IMR-90 (cell line): ENCODE results near the gene C17orf67. TPM values are rescaled to one million over a fixed set of nuclear protein-coding genes. Genes with fewer than 3 reads are reported as not detected.

ENCODE experiments used
- ATAC-seq: fragments of 200-7000 bp; cut with Tn5 transposase; 2 replicates; pipeline ENCODE4 v1.9.1; 2020; ENCODE audit warnings: low read depth, mild to moderate bottlenecking, moderate library complexity
- BruUV-seq: library from RNA; stranded (reverse); fragments of 400-500 nt; replicated peaks from 2 replicates; lab custom pipeline; 2021; lab: Mats Ljungman, UMichigan
- CTCF ChIA-PET: fragments of 300-600 bp; formaldehyde crosslinking; extraction: SDS; loops from one replicate; lab custom pipeline; 2021; ENCODE audit warnings: antibody characterized with exemption; lab: Yijun Ruan, JAX
- POLR2A ChIA-PET: fragments of 300-600 bp; sonication (Branson Sonifier 250); formaldehyde crosslinking; loops from one replicate; lab custom pipeline; 2022; ENCODE audit warnings: antibody characterized with exemption; ENCODE audit not compliant: unreplicated experiment; lab: Charles Lee
- DNase-seq: peaks from one replicate; pipeline ENCODE4 v3.0.0; 2013
- H2AFZ ChIP-seq: replicated peaks from 2 replicates; pipeline ENCODE3; 2013; ENCODE audit warnings: low read length, mild to moderate bottlenecking; ENCODE audit not compliant: poor library complexity
- H2AK5ac ChIP-seq: 2 replicates; pipeline ENCODE4 v1.6.1; 2013; ENCODE audit warnings: low read depth, low read length, inconsistent platforms
- H2AK9ac ChIP-seq: replicated peaks from 2 replicates; pipeline ENCODE3; 2013; ENCODE audit warnings: mild to moderate bottlenecking, low read depth, low read length, moderate library complexity; ENCODE audit not compliant: poor library complexity
- H2BK120ac ChIP-seq: 2 replicates; pipeline ENCODE4 v1.6.1; 2013; ENCODE audit warnings: low read depth, low read length, inconsistent platforms
- H2BK15ac ChIP-seq: 3 replicates; pipeline ENCODE4 v1.6.1; 2013; ENCODE audit warnings: low read depth, low read length, inconsistent platforms
- H2BK20ac ChIP-seq: 2 replicates; pipeline ENCODE4 v1.6.1; 2013; ENCODE audit warnings: low read depth, mild to moderate bottlenecking, inconsistent platforms, low read length, moderate library complexity
- H2BK5ac ChIP-seq: 2 replicates; pipeline ENCODE4 v1.6.1; 2013; ENCODE audit warnings: mild to moderate bottlenecking, low read depth, low read length, inconsistent platforms; ENCODE audit not compliant: poor library complexity, severe bottlenecking
- H3K14ac ChIP-seq: replicated peaks from 2 replicates; pipeline ENCODE4 v1.6.1; 2013; ENCODE audit warnings: low read depth, low read length, inconsistent platforms
- H3K18ac ChIP-seq: 2 replicates; pipeline ENCODE4 v1.6.1; 2013; ENCODE audit warnings: low read depth, low read length, control low read depth
- H3K23ac ChIP-seq: 2 replicates; pipeline ENCODE4 v1.6.1; 2013; ENCODE audit warnings: low read depth, low read length, inconsistent platforms
- H3K27ac ChIP-seq: 2 replicates; pipeline ENCODE4 v1.5.1; 2013; ENCODE audit warnings: mild to moderate bottlenecking, control low read depth, low read length; ENCODE audit not compliant: insufficient read depth
- H3K27me3 ChIP-seq: 2 replicates; pipeline ENCODE4 v1.6.1; 2013; ENCODE audit warnings: low read length; ENCODE audit not compliant: control insufficient read depth, insufficient read depth
- H3K36me3 ChIP-seq: 2 replicates; pipeline ENCODE4 v1.6.1; 2013; ENCODE audit warnings: low read length, mixed read lengths; ENCODE audit not compliant: control insufficient read depth, insufficient read depth
- H3K4ac ChIP-seq: 2 replicates; pipeline ENCODE4 v1.6.1; 2013; ENCODE audit warnings: low read depth, low read length, inconsistent platforms
- H3K4me1 ChIP-seq: 2 replicates; pipeline ENCODE4 v1.6.1; 2013; ENCODE audit warnings: low read length, mixed read lengths; ENCODE audit not compliant: control insufficient read depth, insufficient read depth
- H3K4me2 ChIP-seq: 2 replicates; pipeline ENCODE4 v1.6.1; 2013; ENCODE audit warnings: low read depth, mild to moderate bottlenecking, control low read depth, low read length, moderate library complexity
- H3K4me3 ChIP-seq: 2 replicates; pipeline ENCODE4 v1.5.1; 2013; ENCODE audit warnings: low read depth, mild to moderate bottlenecking, control low read depth, low read length, moderate library complexity; ENCODE audit not compliant: insufficient read depth
- H3K56ac ChIP-seq: 2 replicates; pipeline ENCODE4 v1.6.1; 2013; ENCODE audit warnings: low read length, inconsistent platforms; ENCODE audit not compliant: insufficient read depth; ENCODE audit errors: extremely low read depth
- H3K79me1 ChIP-seq, 2 experiments: 2 replicates each; pipeline ENCODE4 v1.6.1; 2013; ENCODE audit warnings: low read length in 2 of 2, inconsistent platforms in 1 of 2, low read depth in 1 of 2
- H3K9ac ChIP-seq: 2 replicates; pipeline ENCODE4 v1.6.1; 2013; ENCODE audit warnings: low read depth, low read length, control low read depth
- H3K9me1 ChIP-seq: 2 replicates; pipeline ENCODE4 v1.6.1; 2013; ENCODE audit warnings: low read length, inconsistent platforms; ENCODE audit not compliant: insufficient read depth
- H3K9me3 ChIP-seq: 2 replicates; pipeline ENCODE4 v1.6.1; 2013; ENCODE audit warnings: low read length; ENCODE audit not compliant: control insufficient read depth, insufficient read depth
- H4K20me1 ChIP-seq: 2 replicates; pipeline ENCODE4 v1.6.1; 2013; ENCODE audit warnings: low read length, inconsistent platforms; ENCODE audit not compliant: insufficient read depth
- H4K5ac ChIP-seq: 2 replicates; pipeline ENCODE4 v1.6.1; 2013; ENCODE audit warnings: mild to moderate bottlenecking, low read depth, low read length, control low read depth
- H4K8ac ChIP-seq, 2 experiments: 2 replicates each; pipeline ENCODE4 v1.6.1; 2013; ENCODE audit warnings: low read depth in 2 of 2, low read length in 2 of 2, control low read depth in 1 of 2, inconsistent platforms in 1 of 2
- H4K91ac ChIP-seq: 2 replicates; pipeline ENCODE4 v1.6.1; 2013; ENCODE audit warnings: low read depth, low read length, inconsistent platforms; ENCODE audit not compliant: insufficient read depth
- BHLHE40 ChIP-seq: fragments of 150-350 bp; IDR thresholded peaks from 2 replicates; pipeline ENCODE4 v1.6.1; 2016; ENCODE audit warnings: mild to moderate bottlenecking, low read depth, low read length
- CEBPB ChIP-seq: IDR thresholded peaks from 2 replicates; pipeline ENCODE4 v1.6.1; 2012; ENCODE audit warnings: low read depth, low read length, improper control_type of control experiment
- CHD1 ChIP-seq: IDR thresholded peaks from 2 replicates; pipeline ENCODE4 v1.6.1; 2012; ENCODE audit warnings: low read depth, low read length, improper control_type of control experiment
- FOS ChIP-seq: fragments of 150-350 bp; IDR thresholded peaks from 2 replicates; pipeline ENCODE4 v1.6.1; 2016; ENCODE audit warnings: low read depth, low read length
- MAFK ChIP-seq: IDR thresholded peaks from 2 replicates; pipeline ENCODE4 v1.6.1; 2012; ENCODE audit warnings: low read depth, low read length, improper control_type of control experiment
- MAZ ChIP-seq: IDR thresholded peaks from 2 replicates; pipeline ENCODE4 v1.6.1; 2012; ENCODE audit warnings: low read depth, mild to moderate bottlenecking, low read length, improper control_type of control experiment, moderate library complexity, borderline replicate concordance
- MXI1 ChIP-seq: IDR thresholded peaks from 2 replicates; pipeline ENCODE4 v1.6.1; 2012; ENCODE audit warnings: low read depth, mild to moderate bottlenecking, low read length, moderate library complexity, borderline replicate concordance
- NFE2L2 ChIP-seq: fragments of 150-350 bp; IDR thresholded peaks from 2 replicates; pipeline ENCODE4 v1.6.1; 2016; ENCODE audit warnings: low read depth, mild to moderate bottlenecking, low read length
- POLR2A ChIP-seq: IDR thresholded peaks from 2 replicates; pipeline ENCODE4 v1.6.1; 2012; ENCODE audit warnings: mild to moderate bottlenecking, low read depth, low read length
- RAD21 ChIP-seq: IDR thresholded peaks from 2 replicates; pipeline ENCODE4 v1.6.1; 2012; ENCODE audit warnings: low read length, improper control_type of control experiment
- RCOR1 ChIP-seq: IDR thresholded peaks from 2 replicates; pipeline ENCODE4 v1.6.1; 2012; ENCODE audit warnings: mild to moderate bottlenecking, low read length, improper control_type of control experiment; ENCODE audit not compliant: insufficient replicate concordance
- RFX5 ChIP-seq: IDR thresholded peaks from 2 replicates; pipeline ENCODE4 v1.8.0; 2012; ENCODE audit warnings: low read depth, mild to moderate bottlenecking, low read length, moderate library complexity
- SMC3 ChIP-seq: fragments of 150-350 bp; IDR thresholded peaks from 2 replicates; pipeline ENCODE4 v1.6.1; 2016; ENCODE audit warnings: low read depth, mild to moderate bottlenecking, antibody characterized with exemption, low read length, moderate library complexity
- WGBS, 2 experiments: methylation state at CpG; one replicate each; pipeline versions ENCODE4 v1.1.5 to v1.1.7; 2013; ENCODE audit warnings: missing lambda C conversion rate in 2 of 2; ENCODE audit not compliant: insufficient read length in 1 of 2; ENCODE audit errors: extremely low coverage in 2 of 2; 5-methylcytosine and 5-hydroxymethylcytosine counted together
- dilution Hi-C: fragments of 300-500 bp; cut with HindIII; formaldehyde crosslinking; loops from one replicate; pipeline ENCODE4 v1.14.3; 2018; ENCODE audit warnings: low sequenced_read_pairs; ENCODE audit not compliant: unreplicated experiment
- in situ Hi-C: fragments of 300-500 bp; cut with MboI; formaldehyde crosslinking; loops from 3 replicates; pipeline ENCODE4 v1.14.3; 2019; ENCODE audit warnings: low sequenced_read_pairs, inconsistent platforms, mixed read lengths
- intact Hi-C: fragments of 100-400 bp; cut with micrococcal nuclease; formaldehyde crosslinking; loops from 2 replicates; pipeline ENCODE4 v1.10.0; 2022
- polyA plus RNA-seq, 3 experiments: library from polyadenylated mRNA; depleted of rRNA; stranded (reverse); fragments of >200 nt; gene quantifications; 2 replicates each; pipeline ENCODE4 v1.2.3, GENCODE V29; 2012; ENCODE audit warnings: low replicate concordance in 1 of 3
- total RNA-seq: library from RNA; depleted of rRNA; stranded (reverse); fragments of >200 nt; gene quantifications from 2 replicates; pipeline ENCODE4 v1.2.3, GENCODE V29; 2012
- TF ChIP-seq, protein P1 (sequence below): fragments of 150-350 bp; IDR thresholded peaks from 2 replicates; pipeline ENCODE4 v1.6.1; 2017; ENCODE audit warnings: mild to moderate bottlenecking, antibody characterized with exemption, low read length, low read depth
- TF ChIP-seq, protein P2 (sequence below): fragments of 150-350 bp; IDR thresholded peaks from 2 replicates; pipeline ENCODE4 v1.6.1; 2016; ENCODE audit warnings: low read depth, mild to moderate bottlenecking, low read length, moderate library complexity, borderline replicate concordance
- TF ChIP-seq, protein P3 (sequence below): conservative IDR thresholded peaks from 2 replicates; pipeline ENCODE4 v1.5.1; 2012; ENCODE audit warnings: mild to moderate bottlenecking, low read depth, low read length, improper control_type of control experiment

The C17orf67 gene
- total and polyA plus RNA-seq, 2 of the 4 experiments (the other 2 are of a cell fraction) = 0.18 to 1.1 TPM

DNA sequence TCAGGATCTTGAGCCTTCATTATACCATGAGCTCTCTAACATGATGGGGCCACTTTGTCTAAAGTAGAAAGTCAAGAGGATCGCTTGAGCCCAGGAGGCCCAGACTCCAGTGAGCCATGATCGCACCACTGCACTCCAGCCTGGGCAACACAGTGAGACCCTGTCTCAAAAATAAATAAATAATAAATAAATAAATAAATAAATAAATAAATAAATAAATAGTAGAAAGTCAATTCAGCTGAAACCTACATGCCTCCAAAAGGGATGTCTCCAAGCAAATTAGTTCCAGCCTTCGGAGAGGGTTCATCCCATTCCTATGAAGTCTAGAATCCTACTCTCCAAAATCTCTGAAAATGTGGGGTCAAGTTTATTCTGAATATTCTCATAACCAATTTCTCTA is 26.0 kb downstream of the C17orf67 start:
- H4K8ac ChIP-seq = no peak overlapping the region
- dilution Hi-C loops = no loop called here
- DNase-seq (no peak), ATAC-seq (no peak)
- in situ Hi-C loops = no loop called here
- H3K79me1 ChIP-seq = no peaks in the 10 kb centered on the region
- H2BK5ac ChIP-seq = no peak overlapping the region
- no peaks in the 10 kb centered on the region for H3K36me3 ChIP-seq
- CTCF ChIA-PET = interaction anchor here (1.2 kb wide), 1 partner anchor 12 kb away, joined by 3 read pairs; no protein-coding TSS in a partner anchor
- no peaks in the 10 kb centered on the region for H3K9me3 ChIP-seq
- no peak overlapping the region for H4K91ac ChIP-seq
- H3K9me1 ChIP-seq = peaks cover 19% of the 10 kb centered on the region; the same call in 1 of the 2 replicates
- H3K27ac ChIP-seq = no peak overlapping the region
- BruUV-seq = no TSS peak
- no CpG with 5 or more reads among the region's 3 CpGs for WGBS, 2 experiments
- H3K56ac ChIP-seq = no peak overlapping the region
- no peak overlapping the region for H3K9ac ChIP-seq
- H3K18ac ChIP-seq = no peak overlapping the region
- H2AFZ ChIP-seq = no peak overlapping the region
- no peak overlapping the region for H2BK15ac ChIP-seq
- no peak overlapping the region for H3K14ac ChIP-seq
- H4K5ac ChIP-seq = no peak overlapping the region
- no peak overlapping the region for H2BK120ac ChIP-seq
- H2AK5ac ChIP-seq = no peak overlapping the region
- peaks cover 5% of the 10 kb centered on the region; the same call in 1 of the 2 replicates for H3K4me1 ChIP-seq
- intact Hi-C loops = no loop called here
- no peak overlapping the region for H3K4me2 ChIP-seq
- no peaks in the 10 kb centered on the region for H3K27me3 ChIP-seq
- no peaks in the 10 kb centered on the region for H4K20me1 ChIP-seq
- TF ChIP-seq POLR2A (no peak), RFX5 (no peak), CEBPB (no peak), FOS (no peak), CHD1 (no peak), MXI1 (no peak), BHLHE40 (no peak), MAFK (no peak), NFE2L2 (no peak), RAD21 (no peak), SMC3 (no peak), RCOR1 (no peak), MAZ (no peak)
- TF ChIP-seq, protein P1, sequence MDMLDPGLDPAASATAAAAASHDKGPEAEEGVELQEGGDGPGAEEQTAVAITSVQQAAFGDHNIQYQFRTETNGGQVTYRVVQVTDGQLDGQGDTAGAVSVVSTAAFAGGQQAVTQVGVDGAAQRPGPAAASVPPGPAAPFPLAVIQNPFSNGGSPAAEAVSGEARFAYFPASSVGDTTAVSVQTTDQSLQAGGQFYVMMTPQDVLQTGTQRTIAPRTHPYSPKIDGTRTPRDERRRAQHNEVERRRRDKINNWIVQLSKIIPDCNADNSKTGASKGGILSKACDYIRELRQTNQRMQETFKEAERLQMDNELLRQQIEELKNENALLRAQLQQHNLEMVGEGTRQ = no peak
- TF ChIP-seq, protein P2, sequence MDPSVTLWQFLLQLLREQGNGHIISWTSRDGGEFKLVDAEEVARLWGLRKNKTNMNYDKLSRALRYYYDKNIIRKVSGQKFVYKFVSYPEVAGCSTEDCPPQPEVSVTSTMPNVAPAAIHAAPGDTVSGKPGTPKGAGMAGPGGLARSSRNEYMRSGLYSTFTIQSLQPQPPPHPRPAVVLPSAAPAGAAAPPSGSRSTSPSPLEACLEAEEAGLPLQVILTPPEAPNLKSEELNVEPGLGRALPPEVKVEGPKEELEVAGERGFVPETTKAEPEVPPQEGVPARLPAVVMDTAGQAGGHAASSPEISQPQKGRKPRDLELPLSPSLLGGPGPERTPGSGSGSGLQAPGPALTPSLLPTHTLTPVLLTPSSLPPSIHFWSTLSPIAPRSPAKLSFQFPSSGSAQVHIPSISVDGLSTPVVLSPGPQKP = no peak
- TF ChIP-seq, protein P3, sequence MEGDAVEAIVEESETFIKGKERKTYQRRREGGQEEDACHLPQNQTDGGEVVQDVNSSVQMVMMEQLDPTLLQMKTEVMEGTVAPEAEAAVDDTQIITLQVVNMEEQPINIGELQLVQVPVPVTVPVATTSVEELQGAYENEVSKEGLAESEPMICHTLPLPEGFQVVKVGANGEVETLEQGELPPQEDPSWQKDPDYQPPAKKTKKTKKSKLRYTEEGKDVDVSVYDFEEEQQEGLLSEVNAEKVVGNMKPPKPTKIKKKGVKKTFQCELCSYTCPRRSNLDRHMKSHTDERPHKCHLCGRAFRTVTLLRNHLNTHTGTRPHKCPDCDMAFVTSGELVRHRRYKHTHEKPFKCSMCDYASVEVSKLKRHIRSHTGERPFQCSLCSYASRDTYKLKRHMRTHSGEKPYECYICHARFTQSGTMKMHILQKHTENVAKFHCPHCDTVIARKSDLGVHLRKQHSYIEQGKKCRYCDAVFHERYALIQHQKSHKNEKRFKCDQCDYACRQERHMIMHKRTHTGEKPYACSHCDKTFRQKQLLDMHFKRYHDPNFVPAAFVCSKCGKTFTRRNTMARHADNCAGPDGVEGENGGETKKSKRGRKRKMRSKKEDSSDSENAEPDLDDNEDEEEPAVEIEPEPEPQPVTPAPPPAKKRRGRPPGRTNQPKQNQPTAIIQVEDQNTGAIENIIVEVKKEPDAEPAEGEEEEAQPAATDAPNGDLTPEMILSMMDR = no peak
- no peak overlapping the region for H2BK20ac ChIP-seq
- POLR2A ChIA-PET = no interaction called here
- H2AK9ac ChIP-seq = no peak overlapping the region
- no peak overlapping the region for H3K23ac ChIP-seq
- H3K4me3 ChIP-seq = no peak overlapping the region
- no peak overlapping the region for H3K4ac ChIP-seq
